ENCODE measurements around the gene KLHL29. TPM values are rescaled to one million over a fixed set of nuclear protein-coding genes. Genes with fewer than 3 reads are reported as not detected.

Gene KLHL29
- polyA plus RNA-seq, 1 of the 3 experiments (the other 2 are of a cell fraction), result 4.6 TPM

GRCh38 chr2:23703037-23703582 lies 318.1 kb downstream of the KLHL29 start (continued):
- TF ChIP-seq SMC3 (IDR thresholded peaks at IDR 0.05; ENCODE audit: low read depth, low read length) (no peak), RFX5 (IDR thresholded peaks at IDR 0.05; ENCODE audit: low read length) (no peak), YY1 (IDR thresholded peaks at IDR 0.05; ENCODE audit: low read depth) (no peak), IRF3 (IDR thresholded peaks at IDR 0.05; ENCODE audit: low read depth, low read length) (no peak), FOXM1 (IDR thresholded peaks at IDR 0.05; ENCODE audit: low read depth) (no peak), MAX (IDR thresholded peaks at IDR 0.05; ENCODE audit: low read depth) (no peak), MXI1 (IDR thresholded peaks at IDR 0.05; ENCODE audit: low read depth, low read length) (no peak), EZH2phosphoT487 (IDR thresholded peaks at IDR 0.05; ENCODE audit: borderline replicate concordance, low read depth) (no peak)

- 94% methylated on average over 15 of the region's 16 CpGs for WGBS (ENCODE audit: low lambda C conversion rate)
- POLR2A ChIA-PET, result no interaction called here
These were observed 318.8 kb downstream of the KLHL29 start for GRCh38 chr2:23703583-23704385.

More at GRCh38 chr2:23703583-23704385, 318.8 kb downstream of the KLHL29 start:
- Histone ChIP-seq H3K4me1 (ENCODE audit: control insufficient read depth in 1 of 2, insufficient read depth in 2 of 2, low read depth in 1 of 2, low read length in 1 of 2) (peaks cover 2 to 24% of the 10 kb centered on the region in 2 experiments; a peak in 2 of 4 replicates), H3K4me3 (ENCODE audit: low read depth in 2 of 2, low read length in 1 of 2) (no peak overlapping the region), H3K9me3 (no peaks in the 10 kb centered on the region; the same call in 1 of the 2 replicates), H3K4me2 (no peak overlapping the region), H4K20me1 (ENCODE audit: insufficient read depth) (no peaks in the 10 kb centered on the region), H3K9ac (no peak overlapping the region), H3F3A (replicated peaks; ENCODE audit: insufficient read depth) (no peaks in the 10 kb centered on the region), H3K27me3 (ENCODE audit: insufficient read depth) (no peaks in the 10 kb centered on the region), H3K79me2 (ENCODE audit: insufficient read depth) (no peaks in the 10 kb centered on the region), H3K36me3 (replicated peaks in 1 of 2; ENCODE audit: control insufficient read depth in 1 of 2, insufficient read depth in 2 of 2, low read length in 1 of 2) (peaks cover 8 to 26% of the 10 kb centered on the region in 2 experiments), H3K27ac (ENCODE audit: low read depth in 2 of 2, low read length in 1 of 2) (no peak overlapping the region), H2AFZ (ENCODE audit: low read depth) (no peak overlapping the region), H3K9me2 (no peaks in the 10 kb centered on the region)
- DNase-seq, result no peak
- CTCF ChIA-PET, result interaction anchor here (0.9 to 1.3 kb wide), 2 partner anchors 17 to 43 kb away, joined by 3 to 4 read pairs; no protein-coding TSS in a partner anchor
- TF ChIP-seq USF2 (IDR thresholded peaks at IDR 0.05; ENCODE audit: borderline replicate concordance, low read depth, low read length), result no peak
- TF ChIP-seq RAD21 (IDR thresholded peaks at IDR 0.05; ENCODE audit: low read length), result no peak
- no peak for TF ChIP-seq IRF3 (IDR thresholded peaks at IDR 0.05; ENCODE audit: low read depth, low read length)
- no peak for TF ChIP-seq GABPA (IDR thresholded peaks at IDR 0.05; ENCODE audit: low read depth)
- TF ChIP-seq TAF1 (IDR thresholded peaks at IDR 0.05; ENCODE audit: borderline replicate concordance, low read depth, low read length), result no peak
- TF ChIP-seq SIN3A (IDR thresholded peaks at IDR 0.05; ENCODE audit: borderline replicate concordance, low read depth, low read length), result no peak
- no peak for TF ChIP-seq JUND (IDR thresholded peaks at IDR 0.05)
- TF ChIP-seq ZBTB33 (IDR thresholded peaks at IDR 0.05; ENCODE audit: borderline replicate concordance, low read depth), result no peak

Measured in SK-N-SH (cell line).